Measurements from ENCODE around the gene TMSB4X.

- TF ChIP-seq, protein P1, sequence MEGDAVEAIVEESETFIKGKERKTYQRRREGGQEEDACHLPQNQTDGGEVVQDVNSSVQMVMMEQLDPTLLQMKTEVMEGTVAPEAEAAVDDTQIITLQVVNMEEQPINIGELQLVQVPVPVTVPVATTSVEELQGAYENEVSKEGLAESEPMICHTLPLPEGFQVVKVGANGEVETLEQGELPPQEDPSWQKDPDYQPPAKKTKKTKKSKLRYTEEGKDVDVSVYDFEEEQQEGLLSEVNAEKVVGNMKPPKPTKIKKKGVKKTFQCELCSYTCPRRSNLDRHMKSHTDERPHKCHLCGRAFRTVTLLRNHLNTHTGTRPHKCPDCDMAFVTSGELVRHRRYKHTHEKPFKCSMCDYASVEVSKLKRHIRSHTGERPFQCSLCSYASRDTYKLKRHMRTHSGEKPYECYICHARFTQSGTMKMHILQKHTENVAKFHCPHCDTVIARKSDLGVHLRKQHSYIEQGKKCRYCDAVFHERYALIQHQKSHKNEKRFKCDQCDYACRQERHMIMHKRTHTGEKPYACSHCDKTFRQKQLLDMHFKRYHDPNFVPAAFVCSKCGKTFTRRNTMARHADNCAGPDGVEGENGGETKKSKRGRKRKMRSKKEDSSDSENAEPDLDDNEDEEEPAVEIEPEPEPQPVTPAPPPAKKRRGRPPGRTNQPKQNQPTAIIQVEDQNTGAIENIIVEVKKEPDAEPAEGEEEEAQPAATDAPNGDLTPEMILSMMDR (IDR thresholded peaks at IDR 0.05; ENCODE audit: low read depth, low read length), result no peak
- TF ChIP-seq, protein P2, sequence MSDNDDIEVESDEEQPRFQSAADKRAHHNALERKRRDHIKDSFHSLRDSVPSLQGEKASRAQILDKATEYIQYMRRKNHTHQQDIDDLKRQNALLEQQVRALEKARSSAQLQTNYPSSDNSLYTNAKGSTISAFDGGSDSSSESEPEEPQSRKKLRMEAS (IDR thresholded peaks at IDR 0.05; ENCODE audit: low read depth, low read length), result no peak
- no peak for TF ChIP-seq POLR2A (IDR thresholded peaks at IDR 0.05; ENCODE audit: extremely low read depth, insufficient read length)
Observed at GRCh38 chrX:12975991-12976558, 1.2 kb downstream of the TMSB4X start.
